ENCODE data around the gene DUSP28.

DNA sequence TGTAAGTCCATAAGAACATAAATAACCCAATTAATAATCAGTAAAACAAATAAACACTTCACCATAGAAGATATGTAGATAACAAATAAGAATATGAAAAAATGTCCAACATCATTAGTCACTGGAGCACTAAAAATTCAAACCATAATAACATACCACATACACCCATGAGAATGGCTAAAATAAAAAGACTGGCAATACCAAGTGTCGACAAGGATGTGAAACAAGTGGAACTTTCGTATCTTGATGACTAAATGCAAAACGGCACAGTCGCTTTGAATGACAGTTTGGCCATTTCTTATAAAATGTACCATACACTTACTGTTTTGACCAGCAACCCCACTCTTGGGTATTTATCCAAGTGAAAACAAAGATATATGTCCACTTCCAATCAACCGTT, 29.1 kb upstream of the DUSP28 start:
- TF ChIP-seq BMI1 (IDR thresholded peaks at IDR 0.05; ENCODE audit: borderline replicate concordance) (no peak), ZNF207 (IDR thresholded peaks at IDR 0.05; ENCODE audit: borderline replicate concordance) (no peak), JUND (IDR thresholded peaks at IDR 0.05; ENCODE audit: low read depth, low read length) (no peak), SPI1 (IDR thresholded peaks at IDR 0.05; ENCODE audit: borderline replicate concordance, insufficient read depth, low read depth, low read length) (no peak), HCFC1 (IDR thresholded peaks at IDR 0.05; ENCODE audit: low read length) (no peak), CBX5 (IDR thresholded peaks at IDR 0.05; ENCODE audit: low read depth) (no peak), CEBPB (IDR thresholded peaks at IDR 0.05; ENCODE audit: borderline replicate concordance in 1 of 2, low read depth in 2 of 2, low read length in 2 of 2) (no peak), NFXL1 (IDR thresholded peaks at IDR 0.05; ENCODE audit: borderline replicate concordance) (no peak), ETV6 (conservative IDR thresholded peaks at IDR 0.05 in 1 of 2, IDR thresholded peaks at IDR 0.05 in 1 of 2; ENCODE audit: borderline replicate concordance in 1 of 2, low read depth in 1 of 2) (no peak), RAD21 (IDR thresholded peaks at IDR 0.05; ENCODE audit: insufficient read depth, low read depth, low read length) (no peak)
- TF ChIP-seq, protein P1, sequence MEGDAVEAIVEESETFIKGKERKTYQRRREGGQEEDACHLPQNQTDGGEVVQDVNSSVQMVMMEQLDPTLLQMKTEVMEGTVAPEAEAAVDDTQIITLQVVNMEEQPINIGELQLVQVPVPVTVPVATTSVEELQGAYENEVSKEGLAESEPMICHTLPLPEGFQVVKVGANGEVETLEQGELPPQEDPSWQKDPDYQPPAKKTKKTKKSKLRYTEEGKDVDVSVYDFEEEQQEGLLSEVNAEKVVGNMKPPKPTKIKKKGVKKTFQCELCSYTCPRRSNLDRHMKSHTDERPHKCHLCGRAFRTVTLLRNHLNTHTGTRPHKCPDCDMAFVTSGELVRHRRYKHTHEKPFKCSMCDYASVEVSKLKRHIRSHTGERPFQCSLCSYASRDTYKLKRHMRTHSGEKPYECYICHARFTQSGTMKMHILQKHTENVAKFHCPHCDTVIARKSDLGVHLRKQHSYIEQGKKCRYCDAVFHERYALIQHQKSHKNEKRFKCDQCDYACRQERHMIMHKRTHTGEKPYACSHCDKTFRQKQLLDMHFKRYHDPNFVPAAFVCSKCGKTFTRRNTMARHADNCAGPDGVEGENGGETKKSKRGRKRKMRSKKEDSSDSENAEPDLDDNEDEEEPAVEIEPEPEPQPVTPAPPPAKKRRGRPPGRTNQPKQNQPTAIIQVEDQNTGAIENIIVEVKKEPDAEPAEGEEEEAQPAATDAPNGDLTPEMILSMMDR (IDR thresholded peaks at IDR 0.05 in 2 of 3, conservative IDR thresholded peaks at IDR 0.05 in 1 of 3; ENCODE audit: control insufficient read depth in 2 of 3, extremely low read depth in 1 of 3, insufficient read depth in 1 of 3, low read depth in 3 of 3, low read length in 3 of 3) = no peak
